Chondrocyte (in vitro differentiated cells): ENCODE data around the gene RASSF5. TPM values are rescaled to one million over a fixed set of nuclear protein-coding genes. Genes with fewer than 3 reads are reported as not detected.
A peak's percentile ranks its signal among the peaks of the same experiment; 100 is the strongest.

Source experiments
- DNase-seq: peaks from one replicate; pipeline ENCODE4 v3.0.0; 2021; ENCODE audit warnings: mixed read lengths, low spot score
- H3K27ac Mint-ChIP-seq: one replicate; pipeline ENCODE4 v1.8.0; 2021; ENCODE audit warnings: mild to moderate bottlenecking, moderate library complexity, mixed read lengths; ENCODE audit not compliant: unreplicated experiment
- H3K27me3 Mint-ChIP-seq: 2 replicates; pipeline ENCODE4 v1.8.0; 2021; ENCODE audit warnings: low read depth, mixed read lengths
- H3K36me3 Mint-ChIP-seq: 2 replicates; pipeline ENCODE4 v1.8.0; 2021; ENCODE audit warnings: low read depth, mixed read lengths
- H3K4me1 Mint-ChIP-seq: 2 replicates; pipeline ENCODE4 v1.8.0; 2021; ENCODE audit warnings: low read depth, mild to moderate bottlenecking, mixed read lengths
- H3K4me3 Mint-ChIP-seq: one replicate; pipeline ENCODE4 v1.8.0; 2021; ENCODE audit warnings: mild to moderate bottlenecking, moderate library complexity, mixed read lengths; ENCODE audit not compliant: unreplicated experiment
- H3K9me3 Mint-ChIP-seq: 2 replicates; pipeline ENCODE4 v1.8.0; 2021; ENCODE audit warnings: low read depth, mixed read lengths
- CTCF ChIP-seq: fragments of 200-600 bp; sonication (generic); IDR thresholded peaks from 2 replicates; pipeline ENCODE4 v1.5.0; 2021; ENCODE audit warnings: antibody characterized with exemption, mild to moderate bottlenecking, moderate library complexity
- total RNA-seq: library from RNA; stranded (reverse); gene quantifications from 3 replicates; pipeline ENCODE4 v1.2.1, GENCODE V29; 2021

Gene RASSF5
- total RNA-seq, 1 donor from 2014 or later = 0.27 TPM

- Mint-ChIP-seq H3K9me3 (no peaks in the 10 kb centered on the region), H3K4me1 (peaks cover 11% of the 10 kb centered on the region), H3K36me3 (no peaks in the 10 kb centered on the region), H3K27me3 (peaks cover 29% of the 10 kb centered on the region), H3K4me3 (no peak overlapping the region), H3K27ac (no peak overlapping the region)
- DNase-seq = peak; percentile 13
- no peak for TF ChIP-seq CTCF
These were observed 28.5 kb downstream of the RASSF5 start for GRCh38 chr1:206535853-206536188.

GRCh38 chr1:206537141-206537540 is 29.8 kb downstream of the RASSF5 start:
- Mint-ChIP-seq H3K9me3 (no peaks in the 10 kb centered on the region), H3K36me3 (no peaks in the 10 kb centered on the region), H3K4me1 (peaks cover 11% of the 10 kb centered on the region), H3K4me3 (no peak overlapping the region), H3K27ac (no peak overlapping the region), H3K27me3 (peaks cover 25% of the 10 kb centered on the region)
- no peak for TF ChIP-seq CTCF
- no peak for DNase-seq

- H3K27me3 Mint-ChIP-seq = peaks cover 24% of the 10 kb centered on the region
- peaks cover 11% of the 10 kb centered on the region for H3K4me1 Mint-ChIP-seq
- H3K27ac Mint-ChIP-seq = no peak overlapping the region
- no peak overlapping the region for H3K4me3 Mint-ChIP-seq
- no peak for DNase-seq
- H3K9me3 Mint-ChIP-seq = no peaks in the 10 kb centered on the region
- no peaks in the 10 kb centered on the region for H3K36me3 Mint-ChIP-seq
- TF ChIP-seq CTCF = no peak
These were observed 30.9 kb downstream of the RASSF5 start for GRCh38 chr1:206538086-206538770.

GRCh38 chr1:206538901-206539640 is 31.7 kb downstream of the RASSF5 start:
- Mint-ChIP-seq H3K27ac (no peak overlapping the region), H3K36me3 (no peaks in the 10 kb centered on the region), H3K27me3 (peaks cover 24% of the 10 kb centered on the region), H3K4me3 (no peak overlapping the region), H3K4me1 (peaks cover 11% of the 10 kb centered on the region), H3K9me3 (no peaks in the 10 kb centered on the region)
- TF ChIP-seq CTCF = no peak
- no peak for DNase-seq

GRCh38 chr1:206540044-206540780 is 32.9 kb downstream of the RASSF5 start:
- peak; percentile 48 for DNase-seq
- Mint-ChIP-seq H3K27me3 (peaks cover 22% of the 10 kb centered on the region), H3K4me1 (peaks cover 7% of the 10 kb centered on the region), H3K9me3 (no peaks in the 10 kb centered on the region), H3K27ac (no peak overlapping the region), H3K36me3 (no peaks in the 10 kb centered on the region), H3K4me3 (no peak overlapping the region)
- TF ChIP-seq CTCF = no peak
